Endodermal cell (in vitro differentiated cells): Measurements from ENCODE around the gene ARL2BP. TPM values are rescaled to one million over a fixed set of nuclear protein-coding genes. Genes with fewer than 3 reads are reported as not detected.
"Not testable (repeated sequence)": the region's sequence is repeated elsewhere in the genome, so short reads cannot be mapped to it uniquely, and the experiment has no call there.

ENCODE experiments used
- DNase-seq: peaks from one replicate; pipeline ENCODE4 v3.0.0-alpha.2; 2017
- H3K27ac ChIP-seq: 2 replicates; pipeline ENCODE4 v1.5.1; 2013; ENCODE audit warnings: mild to moderate bottlenecking, low read depth, low read length, moderate library complexity
- H3K27me3 ChIP-seq: 2 replicates; pipeline ENCODE4 v1.6.1; 2013; ENCODE audit warnings: mild to moderate bottlenecking, low read length, moderate library complexity; ENCODE audit not compliant: insufficient read depth, control insufficient read depth, poor library complexity, severe bottlenecking
- H3K36me3 ChIP-seq: 2 replicates; pipeline ENCODE4 v1.7.0; 2013; ENCODE audit warnings: mild to moderate bottlenecking, low read length, moderate library complexity; ENCODE audit not compliant: control insufficient read depth, insufficient read depth
- H3K4me1 ChIP-seq: one replicate; pipeline ENCODE4 v1.7.0; 2013; ENCODE audit warnings: low read length; ENCODE audit not compliant: control insufficient read depth, insufficient read depth
- H3K4me3 ChIP-seq: 2 replicates; pipeline ENCODE4 v1.5.1; 2013; ENCODE audit warnings: mild to moderate bottlenecking, low read length, moderate library complexity
- H3K9ac ChIP-seq: 2 replicates; pipeline ENCODE4 v1.6.1; 2013; ENCODE audit warnings: mild to moderate bottlenecking, low read length, moderate library complexity; ENCODE audit not compliant: poor library complexity, severe bottlenecking; ENCODE audit errors: extremely low read depth
- H3K9me3 ChIP-seq: 2 replicates; pipeline ENCODE4 v1.6.1; 2013; ENCODE audit warnings: mild to moderate bottlenecking, low read length, moderate library complexity; ENCODE audit not compliant: control insufficient read depth
- H3K27ac Mint-ChIP-seq: 2 replicates; pipeline ENCODE4 v1.8.0; 2020; ENCODE audit warnings: mixed read lengths
- H3K27me3 Mint-ChIP-seq: 2 replicates; pipeline ENCODE4 v1.8.0; 2021; ENCODE audit warnings: mild to moderate bottlenecking, mixed read lengths; ENCODE audit not compliant: insufficient read depth
- H3K36me3 Mint-ChIP-seq: 2 replicates; pipeline ENCODE4 v1.8.0; 2020; ENCODE audit warnings: low read depth, mixed read lengths
- H3K4me1 Mint-ChIP-seq: 2 replicates; pipeline ENCODE4 v1.8.0; 2020; ENCODE audit warnings: mixed read lengths
- H3K4me3 Mint-ChIP-seq: 2 replicates; pipeline ENCODE4 v1.8.0; 2020; ENCODE audit warnings: mild to moderate bottlenecking, moderate library complexity, mixed read lengths
- H3K9me3 Mint-ChIP-seq: 2 replicates; pipeline ENCODE4 v1.8.0; 2020; ENCODE audit warnings: mild to moderate bottlenecking, mixed read lengths
- CTCF ChIP-seq: fragments of 200-600 bp; sonication (generic); conservative IDR thresholded peaks from 2 replicates; pipeline ENCODE4 v1.5.0; 2021; ENCODE audit warnings: antibody characterized with exemption, mild to moderate bottlenecking
- WGBS, 2 experiments: methylation state at CpG; one replicate each; pipeline versions ENCODE4 v1.1.5 to v1.1.7; 2013; ENCODE audit warnings: missing lambda C conversion rate in 2 of 2, mixed read lengths in 1 of 2; ENCODE audit not compliant: insufficient coverage in 1 of 2, insufficient read length in 1 of 2; 5-methylcytosine and 5-hydroxymethylcytosine counted together
- long read RNA-seq, 4 experiments: library from polyadenylated mRNA in 2 of 4; library from RNA in 1 of 4; library from capped mRNA in 1 of 4; stranded (forward) in 3 of 4; unstranded in 1 of 4; transcript quantifications; one replicate each; pipeline ENCODE4 v2.0.0, GENCODE V29; 2020 to 2021; ENCODE audit warnings: inconsistent platforms in 1 of 4
- polyA plus RNA-seq, 2 experiments: library from polyadenylated mRNA; stranded (reverse); fragments of 50-300 nt; gene quantifications; one replicate each; pipeline ENCODE4 v1.2.3, GENCODE V29; 2013
- total RNA-seq, 2 donors: library from RNA; stranded (reverse); fragmentation: NEBNext Ultra II Directional in 1 of 2; extraction: Animal tissue kit (Norgen Biotek cat#: 25700) in 1 of 2; gene quantifications; 2 replicates in 1 of 2; 3 replicates in 1 of 2; pipeline ENCODE4 v1.2.1, GENCODE V29; 2021

ARL2BP gene
- total RNA-seq, result 10 to 100 TPM; 22.6 to 31.3 TPM
- polyA plus RNA-seq (2013, experiment 1 of 2), result 60.5 TPM
- polyA plus RNA-seq (2013, experiment 2 of 2), result 63.1 TPM
- long read RNA-seq, experiment 1, transcript ARL2BP-201 (6 exons, 2,130 nt), result major isoform, 15 of 19 reads
- long read RNA-seq, experiment 1, partial matches to known transcripts, result 4 of 19 reads
- long read RNA-seq, experiment 1, other reads (novel, unspliced or antisense), result 0 of 19 reads
- long read RNA-seq, experiment 2, transcript ARL2BP-201 (6 exons, 2,130 nt), result major isoform, 65 of 73 reads
- long read RNA-seq, experiment 2, partial matches to known transcripts, result 8 of 73 reads
- long read RNA-seq, experiment 2, other reads (novel, unspliced or antisense), result 0 of 73 reads
- long read RNA-seq, experiment 3, transcript ARL2BP-201 (6 exons, 2,130 nt), result major isoform, 77 of 83 reads
- long read RNA-seq, experiment 3, partial matches to known transcripts, result 1 of 83 reads
- long read RNA-seq, experiment 3, other reads (novel, unspliced or antisense), result 5 of 83 reads
- long read RNA-seq, experiment 4, transcript ARL2BP-201 (6 exons, 2,130 nt), result major isoform, 43 of 48 reads
- long read RNA-seq, experiment 4, partial matches to known transcripts, result 0 of 48 reads
- long read RNA-seq, experiment 4, other reads (novel, unspliced or antisense), result 5 of 48 reads

- Histone ChIP-seq H3K9me3 (no peaks in the 10 kb centered on the region), H3K27me3 (no peaks in the 10 kb centered on the region), H3K4me3 (peak within 1 kb of the TSS; percentile 83), H3K9ac (peak within 1 kb of the TSS; percentile 66), H3K4me1 (no peaks in the 10 kb centered on the region), H3K27ac (peak within 1 kb of the TSS; percentile 84), H3K36me3 (peaks cover 29% of the 10 kb centered on the region)
- Mint-ChIP-seq H3K27ac (peak within 1 kb of the TSS; percentile 98), H3K4me3 (peak within 1 kb of the TSS; percentile 69), H3K4me1 (peaks cover 10% of the 10 kb centered on the region), H3K27me3 (no peaks in the 10 kb centered on the region), H3K9me3 (no peaks in the 10 kb centered on the region), H3K36me3 (peaks cover 17% of the 10 kb centered on the region)
- 0 to 1% methylated on average over 32 to 77 of the region's 77 CpGs for WGBS, 2 experiments
- TF ChIP-seq CTCF, result peak; percentile 44
- peak; percentile 99 for DNase-seq
Observed at GRCh38 chr16:57244767-57245471, at the start of gene ARL2BP. ARL2BP (plus strand) TSS chr16:57245259; CDS start chr16:57245368, 109 bp downstream.

- Histone ChIP-seq H3K36me3 (peaks cover 22% of the 10 kb centered on the region), H3K9ac (no peak overlapping the region), H3K27ac (no peak overlapping the region), H3K9me3 (no peaks in the 10 kb centered on the region), H3K27me3 (no peaks in the 10 kb centered on the region), H3K4me1 (peaks cover 4% of the 10 kb centered on the region), H3K4me3 (no peak overlapping the region)
- DNase-seq, result no peak
- H3K9me3 Mint-ChIP-seq, result peaks cover 10% of the 10 kb centered on the region
- H3K4me1 Mint-ChIP-seq, result peaks cover 40% of the 10 kb centered on the region
- H3K4me3 Mint-ChIP-seq, result no peak overlapping the region
- no peak for TF ChIP-seq CTCF
- H3K36me3 Mint-ChIP-seq, result peaks cover 20% of the 10 kb centered on the region
- WGBS, 2 experiments, result 91 to 94% methylated on average over 4 of the region's 4 CpGs
- H3K27ac Mint-ChIP-seq, result no peak overlapping the region
- no peaks in the 10 kb centered on the region for H3K27me3 Mint-ChIP-seq
Observed at GRCh38 chr16:57196286-57196685, 48.8 kb upstream of the ARL2BP start.

DNA sequence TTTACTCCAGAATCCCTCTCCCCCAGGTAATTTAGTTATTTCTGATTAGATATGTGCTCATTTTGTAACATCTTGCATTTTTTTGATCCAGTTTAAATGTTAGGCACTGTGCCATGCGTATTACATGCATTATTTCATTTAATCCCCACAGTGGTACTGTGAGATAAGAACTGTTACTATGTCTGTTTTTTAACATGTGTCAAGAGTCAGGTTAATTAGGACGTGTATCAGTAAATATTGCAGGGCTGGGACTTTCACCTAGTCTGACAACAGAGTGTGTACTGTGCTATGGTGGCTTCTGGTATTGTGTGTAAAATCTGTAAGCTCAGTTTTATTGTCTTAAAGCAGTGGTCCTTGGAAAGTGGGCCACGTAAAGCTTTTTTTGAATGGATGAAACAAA, 48.3 kb upstream of the ARL2BP start:
- Mint-ChIP-seq H3K9me3 (peaks cover 15% of the 10 kb centered on the region), H3K4me3 (no peak overlapping the region), H3K27ac (no peak overlapping the region), H3K4me1 (peaks cover 38% of the 10 kb centered on the region), H3K36me3 (peaks cover 22% of the 10 kb centered on the region), H3K27me3 (no peaks in the 10 kb centered on the region)
- no peak for DNase-seq
- Histone ChIP-seq H3K9me3 (peaks cover under 1% of the 10 kb centered on the region), H3K4me3 (no peak overlapping the region), H3K27ac (no peak overlapping the region), H3K36me3 (peaks cover 22% of the 10 kb centered on the region), H3K27me3 (no peaks in the 10 kb centered on the region), H3K9ac (no peak overlapping the region), H3K4me1 (peaks cover 4% of the 10 kb centered on the region)
- no peak for TF ChIP-seq CTCF
- 94 to 100% methylated on average over 2 to 3 of the region's 3 CpGs for WGBS, 2 experiments

GRCh38 chr16:57200321-57200720, 44.7 kb upstream of the ARL2BP start:
- H3K27ac Mint-ChIP-seq, H3K4me3 Mint-ChIP-seq, H3K27me3 Mint-ChIP-seq, DNase-seq, H3K27me3 ChIP-seq, H3K27ac ChIP-seq, H3K9me3 ChIP-seq, H3K9ac ChIP-seq, H3K4me1 ChIP-seq, H3K4me3 ChIP-seq: not testable (repeated sequence)
- H3K36me3 Mint-ChIP-seq, result peaks cover 43% of the 10 kb centered on the region
- 94% methylated on average over 9 of the region's 24 CpGs; no CpG with 5 or more reads in 1 of the 2 experiments for WGBS, 2 experiments
- H3K4me1 Mint-ChIP-seq, result peaks cover 22% of the 10 kb centered on the region
- peaks cover 24% of the 10 kb centered on the region for H3K9me3 Mint-ChIP-seq
- peaks cover 30% of the 10 kb centered on the region for H3K36me3 ChIP-seq
